Endothelial cell of umbilical vein (primary cell): Measurements from ENCODE around the gene SERPINB6. TPM values are rescaled to one million over a fixed set of nuclear protein-coding genes. Genes with fewer than 3 reads are reported as not detected.

Source experiments
- BruUV-seq: library from RNA; stranded (reverse); fragments of 400-500 nt; replicated peaks from 2 replicates; lab custom pipeline; 2021; lab: Mats Ljungman, UMichigan
- CTCF ChIA-PET: fragments of 300-600, 350-600 bp; sonication (Branson Sonifier 250); formaldehyde crosslinking; loops from one replicate; lab custom pipeline; 2021; ENCODE audit warnings: antibody characterized with exemption, inconsistent platforms; lab: Charles Lee
- POLR2A ChIA-PET: fragments of 300-600, 350-600 bp; sonication (Branson Sonifier 250); formaldehyde crosslinking; loops from one replicate; lab custom pipeline; 2021; ENCODE audit warnings: antibody characterized with exemption, inconsistent platforms; lab: Charles Lee
- DNase-seq: peaks from one replicate; pipeline ENCODE4 v3.0.0-alpha.2; 2011; ENCODE audit warnings: low read depth, low spot score
- FAIRE-seq: peaks from 2 replicates; lab custom pipeline; 2011; peaks lifted over from hg19 to GRCh38; lab: Jason Lieb, UNC
- H2AFZ ChIP-seq: 2 replicates; pipeline ENCODE4 v1.6.0; 2012; ENCODE audit warnings: low read depth, low read length, control low read depth, inconsistent platforms
- H3K27ac ChIP-seq: 2 replicates; pipeline ENCODE4 v1.5.1; 2011; ENCODE audit warnings: low read depth, mild to moderate bottlenecking, control low read depth, low read length, moderate library complexity; ENCODE audit not compliant: insufficient read depth
- H3K27me3 ChIP-seq, 2 experiments: 2 replicates each; pipeline versions ENCODE4 v1.6.0 to v1.6.1; 2011; ENCODE audit warnings: low read length in 2 of 2, mixed read lengths in 1 of 2; ENCODE audit not compliant: control insufficient read depth in 2 of 2, insufficient read depth in 2 of 2
- H3K36me3 ChIP-seq, 2 experiments: 2 replicates in 1 of 2; 3 replicates in 1 of 2; pipeline ENCODE4 v1.5.1; 2011; ENCODE audit warnings: low read length in 2 of 2, mild to moderate bottlenecking in 1 of 2, moderate library complexity in 1 of 2; ENCODE audit not compliant: control insufficient read depth in 2 of 2, insufficient read depth in 2 of 2; ENCODE audit errors: extremely low read depth in 1 of 2
- H3K4me1 ChIP-seq: 3 replicates; pipeline ENCODE4 v1.5.1; 2011; ENCODE audit warnings: mild to moderate bottlenecking, low read length; ENCODE audit not compliant: control insufficient read depth, insufficient read depth; ENCODE audit errors: extremely low read depth
- H3K4me2 ChIP-seq: 2 replicates; pipeline ENCODE4 v1.6.1; 2011; ENCODE audit warnings: low read length, control low read depth, mixed read lengths; ENCODE audit not compliant: insufficient read depth
- H3K4me3 ChIP-seq, 3 experiments: fragments of 200-600 bp in 1 of 3; sonication (generic), shearing (Covaris generic) in 1 of 3; replicated peaks in 1 of 3; 2 replicates each; pipeline ENCODE4 v1.5.1; 2011 to 2016; ENCODE audit warnings: control low read depth in 3 of 3, low read length in 3 of 3, mild to moderate bottlenecking in 2 of 3, inconsistent platforms in 1 of 3, low read depth in 1 of 3, moderate library complexity in 1 of 3; ENCODE audit not compliant: insufficient read depth in 1 of 3
- H3K79me2 ChIP-seq: 2 replicates; pipeline ENCODE4 v1.6.0; 2012; ENCODE audit warnings: low read length, inconsistent platforms; ENCODE audit not compliant: control insufficient read depth, insufficient read depth
- H3K9ac ChIP-seq: replicated peaks from 2 replicates; pipeline ENCODE3; 2011; ENCODE audit warnings: low read length, control low read depth; ENCODE audit not compliant: insufficient read depth; ENCODE audit errors: extremely low read depth
- H3K9me1 ChIP-seq: replicated peaks from 3 replicates; pipeline ENCODE4 v1.6.0; 2011; ENCODE audit warnings: mild to moderate bottlenecking, low read length; ENCODE audit not compliant: control insufficient read depth, insufficient read depth; ENCODE audit errors: extremely low read depth
- H3K9me3 ChIP-seq: replicated peaks from 2 replicates; pipeline ENCODE4 v1.5.1; 2012; ENCODE audit warnings: low read length, inconsistent platforms; ENCODE audit not compliant: control insufficient read depth, insufficient read depth
- H4K20me1 ChIP-seq: replicated peaks from 2 replicates; pipeline ENCODE3; 2011; ENCODE audit warnings: mild to moderate bottlenecking, low read length; ENCODE audit not compliant: control insufficient read depth, insufficient read depth; ENCODE audit errors: extremely low read depth
- EZH2 ChIP-seq: IDR thresholded peaks from 2 replicates; pipeline ENCODE4 v1.6.1; 2012; ENCODE audit warnings: borderline replicate concordance, low read depth, mild to moderate bottlenecking, moderate library complexity, low read length, inconsistent platforms; ENCODE audit not compliant: severe bottlenecking
- FOS ChIP-seq: IDR thresholded peaks from 2 replicates; pipeline ENCODE4 v1.6.1; 2011; ENCODE audit warnings: mild to moderate bottlenecking, low read length, moderate library complexity, borderline replicate concordance; ENCODE audit not compliant: insufficient read depth
- GATA2 ChIP-seq: IDR thresholded peaks from 2 replicates; pipeline ENCODE4 v1.7.0; 2011; ENCODE audit warnings: low read depth, mild to moderate bottlenecking, moderate library complexity, mixed read lengths, low read length; ENCODE audit not compliant: insufficient read length, insufficient read depth
- JUN ChIP-seq: IDR thresholded peaks from 2 replicates; pipeline ENCODE4 v1.6.1; 2011; ENCODE audit warnings: borderline replicate concordance, low read depth; ENCODE audit not compliant: insufficient read length, insufficient read depth
- MYC ChIP-seq: IDR thresholded peaks from one replicate; pipeline ENCODE4 v1.6.1; 2011; ENCODE audit warnings: mild to moderate bottlenecking, low read depth, low read length
- POLR2A ChIP-seq: IDR thresholded peaks from 2 replicates; pipeline ENCODE4 v1.6.1; 2012; ENCODE audit warnings: low read depth, mild to moderate bottlenecking, control low read depth, low read length
- POLR2AphosphoS5 ChIP-seq: IDR thresholded peaks from 2 replicates; pipeline ENCODE4 v1.6.1; 2012; ENCODE audit warnings: low read depth, mild to moderate bottlenecking, control low read depth, low read length, moderate library complexity; ENCODE audit not compliant: insufficient read depth
- dilution Hi-C: fragments of 300-500 bp; cut with MboI; formaldehyde crosslinking; loops from one replicate; pipeline ENCODE4 v1.15.0; 2019; ENCODE audit warnings: low sequenced_read_pairs; ENCODE audit not compliant: extremely low pct_ligation_motif_present
- intact Hi-C: fragments of 100-400 bp; cut with micrococcal nuclease; formaldehyde crosslinking; loops from one replicate; pipeline ENCODE4 v1.10.0; 2022
- polyA plus RNA-seq, 4 experiments: library from polyadenylated mRNA; depleted of rRNA in 3 of 4; stranded (reverse) in 3 of 4; unstranded in 1 of 4; fragments of >200 nt; gene quantifications; 2 replicates each; pipeline versions ENCODE4 v1.2.1 to v1.2.3, GENCODE V29; 2011 to 2012; ENCODE audit warnings: missing spikeins in 1 of 4
- total RNA-seq: library from RNA; stranded (reverse); gene quantifications from 2 replicates; pipeline ENCODE4 v1.2.3, GENCODE V29; 2021
- TF ChIP-seq, protein P1 (sequence below): IDR thresholded peaks from 2 replicates; pipeline ENCODE4 v1.6.1; 2011; ENCODE audit not compliant: insufficient read depth, insufficient read length
- TF ChIP-seq, protein P2 (sequence below), 2 donors: IDR thresholded peaks; 1 replicate in 1 of 2; 2 replicates in 1 of 2; pipeline ENCODE4 v1.5.1; 2011; ENCODE audit warnings: low read length in 2 of 2, mild to moderate bottlenecking in 2 of 2, moderate library complexity in 2 of 2, control low read depth in 1 of 2, inconsistent platforms in 1 of 2, low read depth in 1 of 2; ENCODE audit not compliant: insufficient read depth in 1 of 2; ENCODE audit errors: extremely low read depth in 1 of 2

Gene SERPINB6
- total and polyA plus RNA-seq, 2 donors (not counting 3 experiments of a cell fraction or from before 2014, with no cell fraction given): 145 to 151 TPM

DNA sequence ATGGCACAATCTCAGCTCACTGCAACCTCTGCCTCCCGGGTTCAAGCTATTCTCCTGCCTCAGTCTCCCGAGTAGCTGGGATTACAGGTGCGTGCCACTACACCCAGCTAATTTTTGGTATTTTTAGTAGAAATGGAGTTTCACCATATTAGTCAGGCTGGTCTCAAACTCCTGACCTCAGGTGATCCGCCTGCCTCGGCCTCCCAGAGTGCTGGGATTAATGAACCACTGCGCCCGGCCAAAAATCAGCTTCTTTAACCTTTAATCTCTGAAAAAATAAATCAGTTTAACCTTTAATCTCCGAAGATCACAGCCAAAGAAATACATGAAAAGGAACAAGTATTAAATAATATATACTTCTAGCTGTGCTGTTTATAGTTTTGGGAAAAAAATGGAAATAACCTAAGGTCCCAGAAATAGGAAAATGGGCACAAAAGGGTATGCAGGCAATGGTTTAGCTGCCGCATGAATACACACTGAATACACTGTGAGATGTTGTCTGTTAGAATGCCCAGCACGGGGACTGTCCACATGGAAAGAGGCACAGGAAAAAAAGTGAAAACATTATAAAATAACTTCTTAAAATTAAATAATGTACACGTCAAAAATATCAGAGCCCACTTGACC is 29.9 kb upstream of the SERPINB6 start:
- DNase-seq: no peak
- Histone ChIP-seq H3K27ac (peak overlapping the region; percentile 53), H3K4me3 (no peak overlapping the region), H3K36me3 (no peaks in the 10 kb centered on the region), H3K79me2 (no peaks in the 10 kb centered on the region), H2AFZ (no peak overlapping the region), H4K20me1 (no peaks in the 10 kb centered on the region), H3K27me3 (no peaks in the 10 kb centered on the region), H3K9me1 (no peaks in the 10 kb centered on the region), H3K9ac (no peak overlapping the region), H3K9me3 (no peaks in the 10 kb centered on the region), H3K4me2 (no peak overlapping the region), H3K4me1 (peaks cover 16% of the 10 kb centered on the region)
- no TSS peak for BruUV-seq
- TF ChIP-seq GATA2 (no peak), FOS (no peak), EZH2 (no peak), JUN (no peak), POLR2AphosphoS5 (no peak), MYC (no peak), POLR2A (no peak)
- TF ChIP-seq, protein P1, sequence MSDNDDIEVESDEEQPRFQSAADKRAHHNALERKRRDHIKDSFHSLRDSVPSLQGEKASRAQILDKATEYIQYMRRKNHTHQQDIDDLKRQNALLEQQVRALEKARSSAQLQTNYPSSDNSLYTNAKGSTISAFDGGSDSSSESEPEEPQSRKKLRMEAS: no peak
- TF ChIP-seq, protein P2, sequence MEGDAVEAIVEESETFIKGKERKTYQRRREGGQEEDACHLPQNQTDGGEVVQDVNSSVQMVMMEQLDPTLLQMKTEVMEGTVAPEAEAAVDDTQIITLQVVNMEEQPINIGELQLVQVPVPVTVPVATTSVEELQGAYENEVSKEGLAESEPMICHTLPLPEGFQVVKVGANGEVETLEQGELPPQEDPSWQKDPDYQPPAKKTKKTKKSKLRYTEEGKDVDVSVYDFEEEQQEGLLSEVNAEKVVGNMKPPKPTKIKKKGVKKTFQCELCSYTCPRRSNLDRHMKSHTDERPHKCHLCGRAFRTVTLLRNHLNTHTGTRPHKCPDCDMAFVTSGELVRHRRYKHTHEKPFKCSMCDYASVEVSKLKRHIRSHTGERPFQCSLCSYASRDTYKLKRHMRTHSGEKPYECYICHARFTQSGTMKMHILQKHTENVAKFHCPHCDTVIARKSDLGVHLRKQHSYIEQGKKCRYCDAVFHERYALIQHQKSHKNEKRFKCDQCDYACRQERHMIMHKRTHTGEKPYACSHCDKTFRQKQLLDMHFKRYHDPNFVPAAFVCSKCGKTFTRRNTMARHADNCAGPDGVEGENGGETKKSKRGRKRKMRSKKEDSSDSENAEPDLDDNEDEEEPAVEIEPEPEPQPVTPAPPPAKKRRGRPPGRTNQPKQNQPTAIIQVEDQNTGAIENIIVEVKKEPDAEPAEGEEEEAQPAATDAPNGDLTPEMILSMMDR (IDR thresholded peaks at IDR 0.05; ENCODE audit: extremely low read depth in 1 of 2, insufficient read depth in 1 of 2, low read depth in 1 of 2, low read length in 2 of 2): no peak
- no peak for FAIRE-seq
- ChIA-PET CTCF (interaction anchor here (0.6 to 7.4 kb wide), 31 partner anchors 9 to 1134 kb away, joined by 3 to 126 read pairs (median 5); partner anchors contain the start of genes ECI2 and RIPK1), POLR2A (interaction anchor here (0.6 to 0.7 kb wide), 2 partner anchors 37 to 54 kb away, joined by 3 read pairs; no protein-coding TSS in a partner anchor)
- intact Hi-C loops (no loop called here), dilution Hi-C loops (no loop called here)
